ENCODE data around the gene FAM13C.

FAM13C gene

GRCh38 chr10:59360605-59361405 lies 1.5 kb downstream of the FAM13C start:
- no peak for DNase-seq

GRCh38 chr10:59358576-59358975 lies 3.8 kb downstream of the FAM13C start:
- DNase-seq = no peak

- no peak for DNase-seq
Measured at GRCh38 chr10:59354434-59354833, 7.9 kb downstream of the FAM13C start.

GRCh38 chr10:59350558-59350957 lies 11.8 kb downstream of the FAM13C start:
- no peak for DNase-seq

- DNase-seq = no peak
Measured at GRCh38 chr10:59346321-59346720, 16.0 kb downstream of the FAM13C start.

- no peak for DNase-seq
Measured at GRCh38 chr10:59342723-59343122, 19.6 kb downstream of the FAM13C start.

GRCh38 chr10:59342000-59342399 lies 20.3 kb downstream of the FAM13C start:
- DNase-seq = no peak

- no peak for DNase-seq
Measured at GRCh38 chr10:59340285-59340684, 22.1 kb downstream of the FAM13C start.

GRCh38 chr10:59339351-59339750 lies 23.0 kb downstream of the FAM13C start:
- no peak for DNase-seq

GRCh38 chr10:59337201-59337652 lies 25.1 kb downstream of the FAM13C start:
- DNase-seq = no peak

- no peak for DNase-seq
Measured at GRCh38 chr10:59336632-59337031, 25.7 kb downstream of the FAM13C start.

GRCh38 chr10:59335497-59335896 lies 26.9 kb downstream of the FAM13C start:
- no peak for DNase-seq

- DNase-seq = no peak
Measured at GRCh38 chr10:59333701-59334100, 28.6 kb downstream of the FAM13C start.

- no peak for DNase-seq
Measured at GRCh38 chr10:59332581-59332980, 29.8 kb downstream of the FAM13C start.

- DNase-seq = no peak
Measured at GRCh38 chr10:59331661-59332060, 30.7 kb downstream of the FAM13C start.

GRCh38 chr10:59325116-59325515 lies 37.2 kb downstream of the FAM13C start:
- DNase-seq = no peak

GRCh38 chr10:59324597-59324996 lies 37.8 kb downstream of the FAM13C start:
- DNase-seq = no peak

- no peak for DNase-seq
Measured at GRCh38 chr10:59323831-59324401, 38.4 kb downstream of the FAM13C start.

GRCh38 chr10:59323036-59323459 lies 39.3 kb downstream of the FAM13C start:
- DNase-seq = no peak

- no peak for DNase-seq
Measured at GRCh38 chr10:59322131-59322530, 40.2 kb downstream of the FAM13C start.

- no peak for DNase-seq
Measured at GRCh38 chr10:59320355-59320754, 42.0 kb downstream of the FAM13C start.

- no peak for DNase-seq
Measured at GRCh38 chr10:59319854-59320253, 42.5 kb downstream of the FAM13C start.

- no peak for DNase-seq
Measured at GRCh38 chr10:59317066-59317465, 45.3 kb downstream of the FAM13C start.

- DNase-seq = no peak
Measured at GRCh38 chr10:59315465-59315864, 46.9 kb downstream of the FAM13C start.

GRCh38 chr10:59314268-59314667 lies 48.1 kb downstream of the FAM13C start:
- no peak for DNase-seq
